ENCODE measurements around the gene GALNT9.

The GALNT9 gene

GRCh38 chr12:132344181-132344580 is 14.8 kb upstream of the GALNT9 start:
- DNase-seq, result no peak

- no peak for DNase-seq
Observed at GRCh38 chr12:132343294-132344004, 14.1 kb upstream of the GALNT9 start.

DNA sequence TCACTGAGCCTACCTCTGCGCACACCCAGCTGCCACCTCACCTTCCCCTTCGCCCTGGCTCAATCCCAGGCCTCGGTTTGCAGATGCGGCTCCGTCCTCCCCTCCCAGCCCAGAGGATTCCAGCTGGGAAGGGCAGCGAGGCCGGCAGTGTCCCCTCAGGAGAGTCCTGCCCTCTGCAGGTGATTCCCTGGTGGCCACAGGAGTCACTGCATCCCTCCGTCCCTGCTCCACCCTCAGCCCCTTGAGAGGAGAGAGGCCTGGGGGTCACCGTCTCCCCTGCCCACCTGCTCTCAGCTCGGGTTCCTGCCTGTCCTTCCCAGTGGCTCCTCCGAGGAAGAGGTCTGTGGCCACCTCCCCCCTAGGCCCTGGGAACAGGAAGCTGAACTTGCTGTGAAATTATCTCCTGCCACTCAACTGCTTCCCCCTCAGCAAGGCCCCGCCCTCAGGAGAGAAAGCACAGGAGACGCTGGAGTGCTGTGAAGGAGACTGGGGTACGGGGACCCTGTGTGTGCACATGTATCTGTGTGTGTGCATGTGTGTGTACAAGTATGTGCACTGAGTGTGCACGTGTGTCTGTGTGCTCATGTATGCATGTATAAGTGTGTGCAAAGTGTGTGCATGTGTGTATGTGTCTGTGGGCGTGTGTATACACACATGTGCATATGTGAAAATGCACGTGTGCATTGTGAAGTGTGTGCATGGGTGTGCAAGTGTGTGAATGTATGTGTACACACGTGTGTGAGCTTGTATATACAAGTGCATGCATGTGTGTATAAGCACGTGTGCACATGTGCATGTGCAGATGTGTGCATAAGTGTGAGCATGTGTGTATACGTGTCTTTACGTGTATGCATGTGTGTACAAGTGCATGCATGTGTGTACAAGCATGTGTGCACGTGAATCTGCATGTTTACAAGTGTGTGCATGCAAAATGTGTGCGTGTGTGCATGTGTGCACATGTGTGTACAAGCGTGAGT is 13.2 kb upstream of the GALNT9 start:
- DNase-seq, result no peak

DNA sequence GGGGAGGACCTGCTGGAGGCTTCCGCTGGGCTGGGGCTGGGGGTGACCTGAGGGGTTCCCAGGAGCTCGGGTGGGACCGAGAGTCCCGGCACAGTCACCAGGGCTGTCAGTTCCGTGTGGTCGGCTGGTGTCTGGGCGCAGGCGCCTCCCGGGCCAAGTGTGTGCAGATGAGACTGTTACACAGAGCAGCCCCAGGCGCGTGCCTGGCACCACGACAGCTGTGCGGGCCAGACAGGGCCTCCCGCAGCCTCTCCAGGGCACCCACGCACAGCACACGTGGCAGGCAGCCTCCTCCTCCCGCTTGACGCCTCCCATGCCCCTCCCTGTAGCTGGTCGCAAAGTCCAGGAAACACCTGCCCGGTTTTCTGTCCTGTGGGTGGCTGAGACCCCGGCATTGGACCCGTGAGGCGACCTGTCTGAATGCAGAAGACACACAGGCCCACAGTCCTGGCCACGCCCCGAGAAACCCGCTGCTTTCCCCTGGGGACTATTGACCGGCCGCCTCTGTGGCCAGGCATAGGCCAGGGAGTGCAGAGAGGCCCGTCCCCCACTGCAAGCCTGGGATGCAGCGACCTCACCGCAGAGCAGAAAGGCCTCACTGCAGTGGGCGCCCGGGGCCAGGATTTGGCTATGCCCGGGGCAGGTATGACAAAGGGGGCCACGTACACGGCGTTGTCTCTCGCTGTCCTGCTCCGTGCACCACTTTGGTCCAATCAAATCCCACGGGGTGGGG is 12.1 kb upstream of the GALNT9 start:
- DNase-seq, result no peak

GRCh38 chr12:132340266-132341035 is 11.1 kb upstream of the GALNT9 start:
- no peak for DNase-seq

DNA sequence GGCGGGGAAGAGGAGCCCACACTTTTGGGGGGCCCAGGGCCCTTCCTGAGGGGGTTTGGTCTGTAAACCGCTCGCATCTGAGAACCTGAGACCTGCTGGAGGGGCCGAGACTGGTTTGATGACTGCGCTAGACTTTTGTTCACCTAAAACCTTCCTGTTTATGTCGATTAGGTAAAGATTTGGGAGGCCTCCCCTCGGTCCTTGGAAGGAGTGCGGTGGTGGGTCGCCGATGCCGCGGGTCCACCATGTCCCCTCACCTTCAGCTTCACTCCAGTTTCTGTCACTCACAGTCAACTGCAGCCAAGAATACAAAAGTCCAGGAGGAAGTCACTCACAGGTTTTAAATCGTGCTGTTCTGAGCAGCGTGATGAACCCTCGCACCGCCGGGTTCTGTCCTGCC is 10.5 kb upstream of the GALNT9 start:
- no peak for DNase-seq

DNA sequence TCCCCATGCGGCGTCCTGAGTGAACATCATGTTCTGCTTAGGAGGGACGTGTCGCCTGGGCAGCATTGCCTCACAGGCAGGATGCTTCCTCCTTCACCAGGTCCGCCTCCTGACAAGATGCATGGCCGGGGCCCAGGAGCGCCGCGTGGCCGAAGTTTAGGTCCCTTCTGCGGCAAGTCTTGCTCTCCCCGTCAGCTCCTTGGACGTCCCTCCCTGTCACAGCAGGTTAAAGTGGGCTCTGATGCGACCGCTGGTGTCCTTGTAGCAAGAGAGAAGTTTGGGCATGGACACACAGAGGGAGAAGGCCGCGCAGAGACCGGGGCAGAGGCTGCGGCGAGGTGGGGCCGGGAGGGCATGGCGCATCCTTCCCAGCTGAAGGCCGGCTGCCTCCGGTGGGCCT is 9.4 kb upstream of the GALNT9 start:
- no peak for DNase-seq

- no peak for DNase-seq
Observed at GRCh38 chr12:132338311-132338710, 8.9 kb upstream of the GALNT9 start.

DNA sequence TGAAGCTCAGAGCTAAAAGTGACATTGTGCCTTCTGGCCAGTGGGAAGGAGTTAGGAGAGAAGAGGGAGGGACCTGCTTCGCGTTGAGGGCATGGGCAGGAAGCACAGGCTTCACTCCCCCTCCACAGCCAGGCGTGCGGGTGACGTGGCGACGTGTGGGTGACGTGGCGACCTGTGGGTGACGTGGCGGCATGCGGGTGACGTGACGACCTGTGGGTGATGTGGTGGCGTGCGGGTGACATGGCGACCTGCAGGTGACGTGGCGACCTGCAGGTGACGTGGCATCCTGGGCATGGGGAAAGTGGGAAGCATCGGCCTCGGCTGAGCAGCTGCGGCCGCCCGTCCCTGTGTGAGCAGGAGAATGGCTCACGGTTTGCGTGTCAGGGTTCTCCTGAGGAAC is 8.2 kb upstream of the GALNT9 start:
- no peak for DNase-seq

DNA sequence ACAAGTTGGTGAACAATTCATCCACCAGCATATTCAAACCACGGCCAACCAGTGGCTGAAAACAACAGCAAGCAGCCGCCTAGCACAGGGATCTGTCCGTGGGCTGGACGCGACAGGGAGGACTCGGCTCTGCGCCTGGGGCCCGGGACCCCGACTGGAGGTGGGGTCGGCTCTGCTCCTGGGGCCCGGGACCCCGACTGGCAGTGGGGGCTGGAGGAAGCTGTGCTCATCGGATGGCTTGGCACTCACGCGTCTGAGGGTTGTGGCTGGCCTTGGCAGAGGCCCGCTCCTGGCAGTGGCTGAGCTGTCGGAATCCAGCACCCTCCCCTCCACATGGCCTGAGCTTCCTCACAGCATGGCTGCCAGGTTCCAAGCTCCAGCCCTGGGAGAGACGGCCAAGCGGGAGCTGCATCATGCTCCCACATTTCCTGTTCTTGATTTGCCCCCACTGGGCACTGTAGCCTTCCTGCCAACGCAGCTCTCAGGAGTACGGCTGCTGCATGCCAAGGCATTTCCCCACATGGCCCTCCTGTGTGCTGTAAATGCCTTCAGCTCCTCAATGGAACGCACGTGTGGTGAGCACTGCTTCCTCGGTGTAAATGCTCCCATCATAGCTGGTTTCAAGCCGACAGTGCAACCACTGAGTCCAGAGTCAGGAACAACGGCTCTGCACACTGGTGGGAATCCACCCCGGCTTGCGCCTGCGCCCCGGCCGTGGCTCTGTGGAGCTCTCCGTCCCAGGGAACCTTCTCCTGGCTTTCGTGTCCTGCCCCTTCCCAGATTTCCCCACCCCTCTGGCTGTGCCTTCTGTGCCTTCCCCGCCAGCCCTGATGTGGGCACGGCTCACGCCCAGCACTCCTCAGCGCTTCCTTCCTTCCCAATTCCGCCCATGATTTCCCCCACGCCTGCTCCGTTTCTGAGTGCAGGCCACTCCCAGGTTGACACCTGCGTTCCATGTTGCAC is 7.3 kb upstream of the GALNT9 start:
- no peak for DNase-seq

DNA sequence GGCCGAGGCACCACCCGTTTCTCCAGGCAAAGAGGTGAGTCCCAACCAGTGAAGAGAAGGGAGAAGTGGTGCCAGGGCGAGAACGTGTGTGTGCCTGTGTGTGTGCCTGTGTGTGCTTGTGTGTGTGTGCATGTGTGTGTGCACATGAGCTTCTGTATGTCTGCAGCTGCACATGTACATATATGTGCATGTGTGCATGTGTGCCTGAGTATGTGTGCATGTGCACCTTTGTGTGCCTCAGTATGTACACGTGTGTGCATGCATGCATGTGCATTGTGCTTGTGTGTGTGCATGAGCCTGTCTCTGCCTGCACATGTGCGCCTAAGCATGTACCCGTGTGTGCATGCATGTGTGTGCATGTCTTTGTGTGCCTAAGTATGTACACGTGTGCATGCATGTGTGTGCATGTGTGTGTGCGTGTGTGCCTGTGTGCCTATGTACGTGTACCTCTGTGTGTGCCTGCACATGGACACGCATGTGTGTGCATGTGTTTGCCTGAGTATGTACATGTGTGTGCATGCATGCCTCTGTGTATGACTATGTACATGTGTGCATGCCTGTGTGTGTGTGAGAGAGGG is 5.9 kb upstream of the GALNT9 start:
- DNase-seq, result no peak

- no peak for DNase-seq
Observed at GRCh38 chr12:132333766-132334165, 4.4 kb upstream of the GALNT9 start.

DNA sequence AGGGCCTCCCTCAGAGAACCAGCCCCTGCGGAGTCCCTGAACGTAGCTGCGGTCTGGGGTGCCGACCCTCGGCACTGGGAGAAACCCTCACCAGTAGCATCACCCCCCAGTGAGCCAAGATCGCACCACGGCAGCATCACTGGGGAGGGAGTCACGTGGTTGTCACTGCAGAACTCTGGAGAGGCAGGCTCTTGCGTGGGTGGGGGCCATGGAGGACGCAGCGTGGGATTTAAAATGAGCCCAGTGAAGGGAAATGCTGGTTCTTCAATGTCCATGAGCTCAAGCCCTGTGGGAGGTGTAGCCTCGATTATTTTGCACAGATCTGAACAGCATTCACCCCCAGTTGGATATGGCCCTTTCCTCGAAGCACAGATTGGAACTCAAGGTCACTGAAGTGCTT is 3.9 kb upstream of the GALNT9 start:
- DNase-seq, result no peak

GRCh38 chr12:132330549-132330881 is 1.1 kb upstream of the GALNT9 start:
- no peak for DNase-seq

DNA sequence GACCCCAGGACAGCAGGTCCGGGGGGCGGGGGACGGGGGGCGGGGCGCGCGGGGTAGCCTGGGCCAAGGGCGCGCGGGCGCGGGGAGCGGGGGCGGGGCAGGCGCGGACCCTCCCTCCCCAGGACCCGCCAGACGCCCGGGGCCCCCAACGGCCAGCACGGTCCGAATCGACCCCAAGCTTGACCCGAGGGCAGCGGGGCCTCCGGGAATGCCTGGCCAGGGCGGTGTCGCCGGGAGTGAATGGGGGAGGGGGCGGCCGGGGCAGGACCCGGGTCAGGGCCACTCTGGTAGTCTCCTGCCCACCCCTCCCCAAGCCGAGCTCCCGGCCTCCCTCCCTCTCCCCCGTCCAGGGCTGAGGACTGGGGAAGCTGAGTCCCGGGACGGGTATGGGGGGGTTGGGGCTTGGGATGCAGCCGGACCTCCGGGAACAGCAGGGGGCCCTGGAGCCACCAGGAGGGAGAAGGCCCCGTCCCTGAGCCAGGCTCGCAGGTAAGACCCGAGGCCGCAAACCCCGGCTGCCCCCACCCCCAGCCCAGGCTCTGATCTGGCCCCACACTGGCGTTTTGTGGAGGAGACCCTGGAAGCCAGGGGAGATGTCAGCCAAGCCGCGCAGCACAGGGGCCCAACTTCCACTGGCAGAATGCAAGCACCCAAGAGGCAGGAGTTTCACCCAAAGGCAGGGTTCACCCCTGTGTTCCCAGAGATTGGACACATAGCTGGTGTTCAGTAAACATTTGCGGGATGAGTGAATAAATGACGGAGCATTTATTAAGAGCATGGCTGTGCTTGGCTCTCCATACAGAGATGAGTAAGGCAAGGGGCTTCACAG is 545 bp upstream of the GALNT9 start:
- DNase-seq, result no peak

DNA sequence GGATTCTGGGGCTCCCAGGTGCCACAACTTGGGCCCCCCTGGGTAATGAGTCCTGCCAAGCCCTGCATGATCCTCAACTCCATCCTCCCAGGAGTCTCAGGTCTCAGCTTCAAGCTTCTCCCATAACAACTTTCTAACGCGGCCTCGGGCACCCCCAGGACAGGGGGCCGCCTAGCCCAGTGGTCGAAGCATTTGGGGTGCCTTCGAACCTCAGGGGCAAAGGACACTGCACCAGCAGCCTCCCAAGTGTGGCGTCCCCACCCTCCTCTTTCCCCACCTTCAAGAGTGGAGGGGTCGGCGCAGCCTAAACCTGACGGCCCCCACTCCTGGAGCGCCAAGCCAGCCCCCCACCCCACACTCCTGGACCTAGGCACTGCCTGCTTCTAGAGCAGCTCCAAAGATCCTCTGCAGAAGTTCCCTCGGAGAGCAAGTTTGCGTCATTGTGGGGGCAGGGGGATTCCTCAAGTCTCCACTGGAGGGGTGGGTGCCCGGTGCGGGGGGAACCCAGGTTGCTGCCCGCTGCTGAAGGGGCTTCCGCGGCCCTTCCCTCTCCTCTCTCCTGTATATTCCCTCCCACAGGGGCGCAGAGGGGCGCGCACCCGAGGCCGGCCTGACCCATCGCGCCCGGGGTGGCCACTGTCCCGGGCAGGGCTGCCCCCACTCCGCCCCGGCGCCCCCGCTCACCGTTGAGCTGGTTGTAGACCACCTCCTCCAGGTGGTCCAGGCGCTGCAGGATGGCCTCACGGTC is 933 bp downstream of the GALNT9 start:
- no peak for DNase-seq

DNA sequence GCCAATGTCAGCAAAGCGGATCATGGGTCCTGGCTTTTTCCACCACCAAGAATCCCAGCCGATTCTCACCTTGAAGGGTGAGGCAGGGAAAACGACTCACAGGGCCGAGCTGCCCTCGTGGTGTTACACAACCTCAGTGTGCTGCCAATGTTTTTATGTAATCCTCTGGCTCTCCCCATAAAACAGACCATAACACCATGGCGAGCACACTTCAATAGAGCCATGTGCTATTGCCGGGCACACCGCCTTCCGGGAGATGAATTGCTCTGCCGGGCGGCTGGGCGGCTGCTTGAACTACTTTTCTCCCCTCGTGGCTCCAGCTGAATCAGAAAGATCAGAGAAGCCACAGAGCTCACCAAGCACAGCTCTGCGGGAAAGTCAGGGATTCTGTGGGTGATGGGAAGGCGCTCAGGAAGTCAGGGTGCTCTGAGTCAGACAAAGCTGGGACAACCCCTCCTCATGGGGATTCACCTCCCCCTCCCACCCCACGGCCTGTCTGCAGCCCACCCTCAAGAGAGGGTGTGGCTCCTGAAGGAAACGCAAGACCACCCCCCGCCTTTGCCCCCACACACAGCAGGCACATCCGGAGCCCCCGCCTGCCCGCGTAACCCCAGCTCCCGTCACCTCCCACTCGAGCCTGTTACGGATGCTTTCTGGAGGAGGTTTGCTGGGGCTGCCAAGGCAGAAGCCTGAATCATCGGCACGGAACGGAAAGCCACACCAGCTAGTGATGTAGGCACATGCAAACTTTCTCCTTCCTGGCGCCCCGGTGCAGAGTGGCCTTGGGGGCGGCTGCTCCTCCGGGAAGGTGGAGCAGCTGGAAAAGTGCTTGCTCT is 1.8 kb downstream of the GALNT9 start:
- no peak for DNase-seq

GRCh38 chr12:132326646-132327045 is 2.7 kb downstream of the GALNT9 start:
- no peak for DNase-seq

GRCh38 chr12:132325733-132326130 is 3.7 kb downstream of the GALNT9 start:
- DNase-seq, result no peak

Data from retina (tissue), 1 donor.